WTC11 (cell line): ENCODE results near the gene CCDC8. TPM values are rescaled to one million over a fixed set of nuclear protein-coding genes. Genes with fewer than 3 reads are reported as not detected.

Experiments used
- ATAC-seq: fragments of 200-7000 bp; cut with Tn5 transposase; 2 replicates; pipeline ENCODE4 v1.10.0; 2021; ENCODE audit warnings: mild to moderate bottlenecking, moderate library complexity
- CTCF ChIA-PET: fragments of 300-600 bp; sonication (Branson Sonifier 250); formaldehyde crosslinking; loops from one replicate; lab custom pipeline; 2021; ENCODE audit warnings: antibody characterized with exemption; lab: Charles Lee
- POLR2A ChIA-PET: fragments of 350-600 bp; sonication (Branson Sonifier 250); formaldehyde crosslinking; loops from one replicate; lab custom pipeline; 2021; ENCODE audit warnings: antibody characterized with exemption; lab: Charles Lee
- DNase-seq: peaks from one replicate; pipeline ENCODE4 v3.0.0; 2021; ENCODE audit warnings: low spot score
- H3K27ac Mint-ChIP-seq: 2 replicates; pipeline ENCODE4 v1.8.0; 2021; ENCODE audit warnings: mixed read lengths
- H3K27me3 Mint-ChIP-seq: 2 replicates; pipeline ENCODE4 v1.8.0; 2021; ENCODE audit warnings: low read depth, mild to moderate bottlenecking, moderate library complexity, mixed read lengths
- H3K36me3 Mint-ChIP-seq: 2 replicates; pipeline ENCODE4 v1.8.0; 2021; ENCODE audit warnings: mixed read lengths
- H3K4me1 Mint-ChIP-seq: 2 replicates; pipeline ENCODE4 v1.8.0; 2022; ENCODE audit warnings: mixed read lengths
- H3K4me3 Mint-ChIP-seq: 2 replicates; pipeline ENCODE4 v1.8.0; 2021; ENCODE audit warnings: mild to moderate bottlenecking, moderate library complexity, mixed read lengths
- H3K9me3 Mint-ChIP-seq: 2 replicates; pipeline ENCODE4 v1.8.0; 2021; ENCODE audit warnings: mixed read lengths
- CREM ChIP-seq: sonication (generic); formaldehyde crosslinking; IDR thresholded peaks from 2 replicates; pipeline ENCODE4 v1.8.1; 2022; ENCODE audit warnings: mild to moderate bottlenecking, missing genetic modification reagents, moderate library complexity
- FOXK1 ChIP-seq: sonication (generic); formaldehyde crosslinking; IDR thresholded peaks from 2 replicates; pipeline ENCODE4 v1.8.0; 2022; ENCODE audit warnings: mild to moderate bottlenecking, moderate library complexity, missing genetic modification reagents
- NR2C2 ChIP-seq: sonication (generic); formaldehyde crosslinking; IDR thresholded peaks from 2 replicates; pipeline ENCODE4 v1.8.0; 2022; ENCODE audit warnings: mild to moderate bottlenecking, missing genetic modification reagents
- ZNF396 ChIP-seq: fragments of 250-450 bp; sonication (Bioruptor Pico); IDR thresholded peaks from 2 replicates; pipeline ENCODE4 v1.8.0; 2021; ENCODE audit warnings: mild to moderate bottlenecking, moderate library complexity, borderline replicate concordance
- total RNA-seq: library from RNA; stranded (reverse); gene quantifications from 3 replicates; pipeline ENCODE4 v1.2.3, GENCODE V29; 2021
- TF ChIP-seq, protein P1 (sequence below): fragments of 200-600 bp; IDR thresholded peaks from 2 replicates; pipeline ENCODE4 v1.8.0; 2022; ENCODE audit warnings: antibody characterized with exemption
- TF ChIP-seq, protein P2 (sequence below): sonication (generic); formaldehyde crosslinking; conservative IDR thresholded peaks from 2 replicates; pipeline ENCODE4 v1.8.1; 2022; ENCODE audit warnings: mild to moderate bottlenecking, missing genetic modification reagents
- TF ChIP-seq, protein P3 (sequence below): sonication (generic); formaldehyde crosslinking; IDR thresholded peaks from 2 replicates; pipeline ENCODE4 v1.8.1; 2023; ENCODE audit warnings: mild to moderate bottlenecking, missing genetic modification reagents, borderline replicate concordance

CCDC8 gene
- total RNA-seq, 1 experiment from 2014 or later: 25.7 TPM

DNA sequence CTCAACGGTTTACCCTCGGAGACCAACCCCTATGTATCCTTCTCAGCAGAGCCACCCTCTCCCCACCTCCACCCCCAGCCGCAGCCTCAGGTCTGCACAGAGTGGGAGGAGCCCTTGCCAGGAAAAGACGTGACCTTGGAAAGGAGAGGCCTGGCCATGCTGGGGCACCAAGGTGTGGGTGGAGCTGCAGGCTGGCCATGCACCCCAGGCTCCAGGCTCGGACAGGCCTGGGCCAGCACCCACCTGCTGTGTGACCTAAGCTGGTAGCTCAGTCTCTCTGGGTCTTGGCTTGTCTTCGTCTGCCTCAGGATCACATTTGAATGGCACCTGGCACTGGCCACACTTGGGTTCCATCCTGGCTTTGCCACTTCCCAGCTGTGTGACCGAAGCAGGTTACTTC is 29.5 kb downstream of the CCDC8 start:
- ATAC-seq (no peak), DNase-seq (no peak)
- peaks cover 68% of the 10 kb centered on the region for H3K36me3 Mint-ChIP-seq
- H3K27ac Mint-ChIP-seq: no peak overlapping the region
- no peaks in the 10 kb centered on the region for H3K4me1 Mint-ChIP-seq
- H3K27me3 Mint-ChIP-seq: no peaks in the 10 kb centered on the region
- no peaks in the 10 kb centered on the region for H3K9me3 Mint-ChIP-seq
- TF ChIP-seq, protein P1, sequence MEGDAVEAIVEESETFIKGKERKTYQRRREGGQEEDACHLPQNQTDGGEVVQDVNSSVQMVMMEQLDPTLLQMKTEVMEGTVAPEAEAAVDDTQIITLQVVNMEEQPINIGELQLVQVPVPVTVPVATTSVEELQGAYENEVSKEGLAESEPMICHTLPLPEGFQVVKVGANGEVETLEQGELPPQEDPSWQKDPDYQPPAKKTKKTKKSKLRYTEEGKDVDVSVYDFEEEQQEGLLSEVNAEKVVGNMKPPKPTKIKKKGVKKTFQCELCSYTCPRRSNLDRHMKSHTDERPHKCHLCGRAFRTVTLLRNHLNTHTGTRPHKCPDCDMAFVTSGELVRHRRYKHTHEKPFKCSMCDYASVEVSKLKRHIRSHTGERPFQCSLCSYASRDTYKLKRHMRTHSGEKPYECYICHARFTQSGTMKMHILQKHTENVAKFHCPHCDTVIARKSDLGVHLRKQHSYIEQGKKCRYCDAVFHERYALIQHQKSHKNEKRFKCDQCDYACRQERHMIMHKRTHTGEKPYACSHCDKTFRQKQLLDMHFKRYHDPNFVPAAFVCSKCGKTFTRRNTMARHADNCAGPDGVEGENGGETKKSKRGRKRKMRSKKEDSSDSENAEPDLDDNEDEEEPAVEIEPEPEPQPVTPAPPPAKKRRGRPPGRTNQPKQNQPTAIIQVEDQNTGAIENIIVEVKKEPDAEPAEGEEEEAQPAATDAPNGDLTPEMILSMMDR: no peak
- TF ChIP-seq, protein P2, sequence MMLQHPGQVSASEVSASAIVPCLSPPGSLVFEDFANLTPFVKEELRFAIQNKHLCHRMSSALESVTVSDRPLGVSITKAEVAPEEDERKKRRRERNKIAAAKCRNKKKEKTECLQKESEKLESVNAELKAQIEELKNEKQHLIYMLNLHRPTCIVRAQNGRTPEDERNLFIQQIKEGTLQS (CRISPR knock-in tag): no peak
- TF ChIP-seq, protein P3, sequence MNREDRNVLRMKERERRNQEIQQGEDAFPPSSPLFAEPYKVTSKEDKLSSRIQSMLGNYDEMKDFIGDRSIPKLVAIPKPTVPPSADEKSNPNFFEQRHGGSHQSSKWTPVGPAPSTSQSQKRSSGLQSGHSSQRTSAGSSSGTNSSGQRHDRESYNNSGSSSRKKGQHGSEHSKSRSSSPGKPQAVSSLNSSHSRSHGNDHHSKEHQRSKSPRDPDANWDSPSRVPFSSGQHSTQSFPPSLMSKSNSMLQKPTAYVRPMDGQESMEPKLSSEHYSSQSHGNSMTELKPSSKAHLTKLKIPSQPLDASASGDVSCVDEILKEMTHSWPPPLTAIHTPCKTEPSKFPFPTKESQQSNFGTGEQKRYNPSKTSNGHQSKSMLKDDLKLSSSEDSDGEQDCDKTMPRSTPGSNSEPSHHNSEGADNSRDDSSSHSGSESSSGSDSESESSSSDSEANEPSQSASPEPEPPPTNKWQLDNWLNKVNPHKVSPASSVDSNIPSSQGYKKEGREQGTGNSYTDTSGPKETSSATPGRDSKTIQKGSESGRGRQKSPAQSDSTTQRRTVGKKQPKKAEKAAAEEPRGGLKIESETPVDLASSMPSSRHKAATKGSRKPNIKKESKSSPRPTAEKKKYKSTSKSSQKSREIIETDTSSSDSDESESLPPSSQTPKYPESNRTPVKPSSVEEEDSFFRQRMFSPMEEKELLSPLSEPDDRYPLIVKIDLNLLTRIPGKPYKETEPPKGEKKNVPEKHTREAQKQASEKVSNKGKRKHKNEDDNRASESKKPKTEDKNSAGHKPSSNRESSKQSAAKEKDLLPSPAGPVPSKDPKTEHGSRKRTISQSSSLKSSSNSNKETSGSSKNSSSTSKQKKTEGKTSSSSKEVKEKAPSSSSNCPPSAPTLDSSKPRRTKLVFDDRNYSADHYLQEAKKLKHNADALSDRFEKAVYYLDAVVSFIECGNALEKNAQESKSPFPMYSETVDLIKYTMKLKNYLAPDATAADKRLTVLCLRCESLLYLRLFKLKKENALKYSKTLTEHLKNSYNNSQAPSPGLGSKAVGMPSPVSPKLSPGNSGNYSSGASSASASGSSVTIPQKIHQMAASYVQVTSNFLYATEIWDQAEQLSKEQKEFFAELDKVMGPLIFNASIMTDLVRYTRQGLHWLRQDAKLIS (CRISPR knock-in tag): no peak
- ChIA-PET POLR2A (interaction anchor here (0.7 kb wide), 1 partner anchor 11 kb away, joined by 6 read pairs; no protein-coding TSS in a partner anchor), CTCF (interaction anchor here (1.5 kb wide), 1 partner anchor 13 kb away, joined by 6 read pairs; no protein-coding TSS in a partner anchor)
- no peak overlapping the region for H3K4me3 Mint-ChIP-seq

DNA sequence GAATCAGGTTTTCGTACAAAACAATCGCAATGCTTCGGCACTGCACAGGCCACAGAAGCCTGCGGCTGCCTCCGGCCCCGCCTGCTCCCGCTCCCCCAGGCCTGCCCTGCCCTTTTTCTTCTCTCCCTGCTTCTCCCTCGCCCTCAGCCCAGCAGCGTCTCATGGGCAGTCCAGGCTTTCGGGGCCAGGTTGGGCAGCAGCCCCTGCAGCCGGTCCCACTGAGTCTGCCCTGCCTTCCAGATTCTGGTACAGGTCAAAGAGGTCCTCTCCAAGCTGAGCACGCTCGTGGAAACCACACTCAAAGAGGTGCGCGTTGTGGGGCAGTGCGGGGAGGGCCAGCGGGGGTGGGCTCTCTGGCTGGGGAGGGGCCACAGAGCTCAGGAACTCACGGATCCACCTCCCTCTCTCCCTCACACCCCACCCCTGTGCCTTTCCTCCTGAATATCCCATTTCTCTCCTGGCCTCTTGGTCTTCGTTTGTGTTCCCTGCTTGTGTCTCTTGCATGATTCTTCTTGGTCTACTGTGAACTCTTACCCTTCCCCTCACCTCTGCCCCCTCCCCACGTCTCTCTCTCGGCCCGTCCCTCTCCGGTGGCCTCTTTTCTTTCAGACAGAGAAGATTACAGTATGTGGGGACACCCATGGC is 30.1 kb downstream of the CCDC8 start:
- no peak for TF ChIP-seq FOXK1 (CRISPR knock-in tag)
- ATAC-seq (no peak), DNase-seq (no peak)
- Mint-ChIP-seq H3K36me3 (peaks cover 66% of the 10 kb centered on the region), H3K27me3 (no peaks in the 10 kb centered on the region), H3K27ac (no peak overlapping the region), H3K4me3 (no peak overlapping the region), H3K4me1 (no peaks in the 10 kb centered on the region), H3K9me3 (no peaks in the 10 kb centered on the region)
- ChIA-PET CTCF (interaction anchor here (0.6 kb wide), 1 partner anchor 83 kb away, joined by 5 read pairs; no protein-coding TSS in a partner anchor), POLR2A (interaction anchor here (0.5 kb wide), 1 partner anchor 271 kb away, joined by 4 read pairs; no protein-coding TSS in a partner anchor)

DNA sequence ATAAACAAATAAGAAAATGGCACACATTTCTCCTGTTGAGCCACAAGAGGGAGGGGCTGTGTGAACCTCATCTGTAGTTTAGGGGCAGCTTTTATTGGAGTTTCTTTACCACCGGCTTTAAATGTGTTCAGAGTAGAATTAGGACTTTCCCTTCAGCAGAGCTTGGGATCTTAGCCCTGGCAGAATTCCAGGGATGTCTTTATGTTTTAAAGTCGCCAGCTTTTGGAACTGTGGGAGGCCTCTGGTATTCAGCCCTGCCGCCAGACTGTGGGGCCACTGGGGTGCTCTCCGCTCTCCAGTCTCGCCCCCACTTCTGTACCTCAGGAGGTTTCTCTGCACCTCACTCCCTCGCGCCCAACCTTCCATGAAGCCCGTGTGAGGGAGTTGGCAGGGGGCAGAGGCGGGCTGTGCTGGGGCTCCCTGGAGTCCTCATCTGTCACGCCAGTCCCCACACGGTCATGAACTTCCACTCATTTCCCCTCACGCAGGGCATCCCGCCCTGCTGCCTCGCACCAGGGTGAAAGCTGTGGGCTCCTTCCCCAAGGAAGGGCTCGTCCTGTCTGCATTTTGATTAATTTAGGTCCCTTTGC is 31.5 kb downstream of the CCDC8 start:
- Mint-ChIP-seq H3K36me3 (peaks cover 66% of the 10 kb centered on the region), H3K27ac (peak overlapping the region; percentile 50), H3K4me3 (no peak overlapping the region), H3K27me3 (no peaks in the 10 kb centered on the region), H3K4me1 (no peaks in the 10 kb centered on the region), H3K9me3 (no peaks in the 10 kb centered on the region)
- no peak for TF ChIP-seq ZNF396 (CRISPR knock-in tag)
- TF ChIP-seq CREM: no peak
- ChIA-PET CTCF (interaction anchor here (1.4 to 1.6 kb wide), 2 partner anchors 9 to 101 kb away, joined by 4 to 6 read pairs; no protein-coding TSS in a partner anchor), POLR2A (interaction anchor here (1.0 kb wide), 1 partner anchor 10 kb away, joined by 3 read pairs; no protein-coding TSS in a partner anchor)
- ATAC-seq (no peak), DNase-seq (no peak)

DNA sequence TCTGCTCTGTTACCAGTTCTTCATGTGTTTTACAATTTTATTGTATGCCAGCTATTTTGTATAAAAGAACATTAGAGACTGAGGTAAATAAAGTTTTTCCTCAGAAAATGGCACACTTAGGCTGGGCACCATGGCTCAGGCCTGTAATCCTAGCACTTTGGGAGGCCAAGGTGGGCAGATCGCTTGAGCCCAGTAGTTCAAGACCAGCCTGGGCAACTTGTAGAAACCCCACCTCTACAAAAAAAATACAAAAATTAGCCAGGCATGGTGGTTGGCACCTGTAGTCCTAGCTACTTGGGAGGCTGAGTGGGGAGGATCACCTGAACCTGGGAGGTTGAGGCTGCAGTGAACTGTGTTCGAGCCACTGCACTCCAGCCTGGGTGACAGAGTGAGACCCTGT is 32.0 kb downstream of the CCDC8 start:
- ATAC-seq (no peak), DNase-seq (no peak)
- Mint-ChIP-seq H3K4me1 (no peaks in the 10 kb centered on the region), H3K36me3 (peaks cover 69% of the 10 kb centered on the region), H3K4me3 (no peak overlapping the region), H3K27me3 (no peaks in the 10 kb centered on the region), H3K9me3 (no peaks in the 10 kb centered on the region), H3K27ac (no peak overlapping the region)
- POLR2A ChIA-PET: interaction anchor here (1.0 kb wide), 1 partner anchor 10 kb away, joined by 3 read pairs; no protein-coding TSS in a partner anchor
- CTCF ChIA-PET: interaction anchor here (1.4 to 1.6 kb wide), 2 partner anchors 10 to 101 kb away, joined by 4 to 6 read pairs; no protein-coding TSS in a partner anchor
- no peak for TF ChIP-seq NR2C2 (CRISPR knock-in tag)
- TF ChIP-seq, all 79 proteins: peak for 0
